ENCODE results near the gene RARB.

- TF ChIP-seq POLR2AphosphoS5 (IDR thresholded peaks at IDR 0.05; ENCODE audit: borderline replicate concordance, low read depth, low read length) (no peak), EZH2 (IDR thresholded peaks at IDR 0.05) (no peak)
Observed at GRCh38 chr3:25476639-25477038, 48.6 kb downstream of the RARB start.
